Stimulated activated CD4-positive, alpha-beta T cell treated with anti-CD3 and anti-CD28 coated beads, Interleukin-15, amount 100 ng/mL, for 48 hours (primary cell): ENCODE measurements around the gene LDLRAD4.

Source experiments
- DNase-seq, 2 donors: peaks; one replicate each; pipeline ENCODE4 v3.0.0-alpha.2; 2020; ENCODE audit warnings: low read depth in 2 of 2

LDLRAD4 gene

GRCh38 chr18:13387855-13388548 lies 169.4 kb downstream of the LDLRAD4 start:
- DNase-seq, result no peak

- DNase-seq, result no peak
Measured at GRCh38 chr18:13388586-13389490, 170.3 kb downstream of the LDLRAD4 start.

- no peak for DNase-seq
Measured at GRCh38 chr18:13389491-13390131, 171.1 kb downstream of the LDLRAD4 start.

- DNase-seq, result no peak
Measured at GRCh38 chr18:13390196-13390595, 171.6 kb downstream of the LDLRAD4 start.

GRCh38 chr18:13390711-13391110 lies 172.2 kb downstream of the LDLRAD4 start:
- no peak for DNase-seq

- DNase-seq, result no peak
Measured at GRCh38 chr18:13392029-13392750, 173.6 kb downstream of the LDLRAD4 start.

GRCh38 chr18:13392899-13393298 lies 174.3 kb downstream of the LDLRAD4 start:
- no peak for DNase-seq

GRCh38 chr18:13393338-13393737 lies 174.8 kb downstream of the LDLRAD4 start:
- DNase-seq, result no peak

GRCh38 chr18:13394801-13395200 lies 176.2 kb downstream of the LDLRAD4 start:
- DNase-seq, result no peak

- no peak for DNase-seq
Measured at GRCh38 chr18:13395577-13395976, 177.0 kb downstream of the LDLRAD4 start.

GRCh38 chr18:13397504-13398163 lies 179.1 kb downstream of the LDLRAD4 start:
- no peak for DNase-seq

GRCh38 chr18:13398631-13399030 lies 180.1 kb downstream of the LDLRAD4 start:
- DNase-seq, result no peak

- DNase-seq, result no peak
Measured at GRCh38 chr18:13399511-13399910, 181.0 kb downstream of the LDLRAD4 start.

GRCh38 chr18:13400636-13401315 lies 182.2 kb downstream of the LDLRAD4 start:
- no peak for DNase-seq

GRCh38 chr18:13401404-13401803 lies 182.8 kb downstream of the LDLRAD4 start:
- no peak for DNase-seq

GRCh38 chr18:13401826-13402225 lies 183.3 kb downstream of the LDLRAD4 start:
- DNase-seq, result no peak

GRCh38 chr18:13403786-13404549 lies 185.4 kb downstream of the LDLRAD4 start:
- DNase-seq, result no peak

GRCh38 chr18:13405305-13406038 lies 186.9 kb downstream of the LDLRAD4 start:
- DNase-seq, result no peak

GRCh38 chr18:13406049-13406615 lies 187.6 kb downstream of the LDLRAD4 start:
- DNase-seq, result no peak
